HG02759 (cell line): ENCODE measurements around the gene SERPINA12.
"Not testable (repeated sequence)": the region's sequence is repeated elsewhere in the genome, so short reads cannot be mapped to it uniquely, and the experiment has no call there.

Experiments used
- ATAC-seq: cut with Tn5 transposase; IDR thresholded peaks from one replicate; pipeline ENCODE4 v1.9.1; 2021; ENCODE audit warnings: mild to moderate bottlenecking, moderate library complexity; ENCODE audit not compliant: unreplicated experiment

Gene SERPINA12

DNA sequence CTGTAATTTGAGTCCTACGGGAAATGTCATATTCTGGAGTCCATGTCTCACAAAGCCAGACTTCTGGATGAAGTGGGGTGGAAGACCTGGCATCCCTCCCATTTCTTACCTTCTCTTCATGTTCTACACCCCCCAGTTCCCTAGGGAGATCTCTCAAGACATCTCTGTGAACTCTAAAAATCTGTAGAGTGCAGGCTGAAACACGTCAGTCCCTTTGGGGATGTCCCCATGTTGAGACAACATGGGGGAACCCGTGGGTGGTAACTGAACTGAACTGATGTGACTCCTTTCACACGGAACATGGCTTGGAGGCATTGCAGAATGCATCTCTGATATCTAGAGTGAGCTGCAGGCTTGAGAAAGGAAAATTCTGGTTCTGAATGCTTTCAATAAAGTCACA lies 15.2 kb downstream of the SERPINA12 start:
- no peak for ATAC-seq

DNA sequence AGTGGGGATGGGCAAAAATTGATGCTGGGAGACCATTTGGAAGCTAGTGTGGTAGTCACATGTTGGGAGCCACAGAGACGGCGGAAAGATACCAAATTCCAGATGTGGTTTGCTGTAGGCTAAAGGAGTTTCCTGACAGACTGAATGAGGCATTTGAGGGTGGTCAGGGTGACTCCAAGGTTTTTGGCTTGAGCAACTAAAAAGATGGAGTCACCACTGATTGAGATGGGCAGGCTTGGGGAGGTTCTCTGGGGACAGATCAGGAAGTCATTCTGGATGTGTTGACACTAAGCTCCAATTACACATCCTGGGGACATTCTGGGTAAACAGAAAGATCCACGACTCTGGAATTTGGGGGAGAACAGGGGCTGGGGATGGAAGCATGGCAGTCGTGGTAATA lies 17.8 kb downstream of the SERPINA12 start:
- no peak for ATAC-seq

DNA sequence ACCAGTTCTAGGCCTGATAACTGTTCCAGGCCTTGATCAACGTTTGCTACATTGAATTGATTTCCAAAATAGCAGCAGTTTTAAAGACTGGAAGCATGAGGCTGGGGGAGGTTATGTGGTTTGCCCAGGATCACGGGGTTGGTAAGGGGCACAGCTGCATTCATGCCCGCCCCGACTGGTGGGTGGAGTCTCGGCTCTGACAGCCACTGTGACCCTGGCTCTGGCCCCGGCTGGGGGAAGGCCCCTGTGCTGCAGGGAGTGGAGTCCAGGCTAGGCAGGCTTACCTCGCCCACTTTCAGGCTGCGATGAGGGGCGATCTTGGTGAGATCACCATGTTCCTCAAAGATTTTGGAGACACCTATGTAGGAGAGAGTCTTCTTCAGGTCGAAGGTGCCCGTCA lies 19.9 kb downstream of the SERPINA12 start:
- no peak for ATAC-seq

DNA sequence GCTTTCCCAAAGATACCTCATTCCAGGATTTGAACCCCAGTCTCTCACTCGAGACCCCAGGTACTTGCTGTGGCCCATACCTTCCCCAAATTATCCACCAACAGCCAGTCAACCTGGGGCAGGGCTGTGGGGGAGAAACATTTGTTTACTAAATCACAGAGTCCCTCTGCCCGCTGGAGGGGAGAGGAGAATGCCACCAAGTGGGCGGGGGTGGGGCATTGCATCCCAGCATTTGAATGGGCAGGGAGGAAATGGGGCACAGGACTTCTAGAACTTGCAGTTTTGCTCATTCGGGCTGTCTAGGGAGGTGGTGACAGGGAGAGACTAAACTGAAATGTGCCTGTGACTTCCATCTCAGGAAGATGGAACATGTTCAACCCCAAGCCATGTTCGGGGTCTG lies 22.4 kb downstream of the SERPINA12 start:
- ATAC-seq, result no peak

DNA sequence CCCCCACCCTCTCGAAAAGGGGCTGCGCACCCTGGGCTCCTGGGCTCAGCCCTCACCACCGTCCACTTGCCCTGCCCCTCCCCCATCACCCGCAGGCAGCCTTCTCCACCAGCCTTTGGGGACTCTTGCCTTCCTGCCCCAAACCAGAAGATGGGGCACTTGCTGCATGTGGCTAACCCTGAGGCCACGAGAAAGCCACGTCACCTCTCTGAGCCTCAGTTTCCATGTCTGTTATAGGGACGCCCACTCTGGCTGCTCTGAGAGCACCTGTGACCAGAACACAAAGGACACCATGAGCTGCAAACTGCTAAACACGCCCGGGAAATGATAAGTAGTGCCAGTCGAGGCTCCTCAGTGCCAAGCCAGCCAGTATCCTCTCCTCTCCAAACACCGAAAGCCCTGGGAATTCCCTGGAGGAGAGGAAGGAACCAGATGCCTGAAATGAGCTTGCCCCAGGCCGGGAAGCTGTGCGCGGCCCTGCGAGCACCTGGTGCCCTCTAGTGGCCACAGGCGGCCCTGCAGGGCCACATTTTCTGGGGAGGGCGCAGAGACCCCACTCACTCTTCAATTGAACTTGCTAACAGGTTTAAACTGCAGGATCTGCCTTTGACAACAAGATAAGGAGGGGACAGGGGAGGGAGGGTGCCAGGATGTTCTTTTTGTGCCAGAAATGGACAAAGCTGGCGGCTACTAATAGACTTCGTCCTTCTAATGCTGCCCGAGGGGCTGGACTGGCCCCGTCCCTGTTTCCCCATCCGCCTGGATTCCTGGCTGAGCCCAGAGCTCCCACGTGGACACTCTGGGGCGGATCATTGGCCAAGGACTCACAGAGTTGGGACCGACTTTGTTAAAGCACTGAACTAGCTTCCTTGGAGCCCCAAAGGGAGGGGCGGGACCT lies 23.1 kb downstream of the SERPINA12 start:
- no peak for ATAC-seq

DNA sequence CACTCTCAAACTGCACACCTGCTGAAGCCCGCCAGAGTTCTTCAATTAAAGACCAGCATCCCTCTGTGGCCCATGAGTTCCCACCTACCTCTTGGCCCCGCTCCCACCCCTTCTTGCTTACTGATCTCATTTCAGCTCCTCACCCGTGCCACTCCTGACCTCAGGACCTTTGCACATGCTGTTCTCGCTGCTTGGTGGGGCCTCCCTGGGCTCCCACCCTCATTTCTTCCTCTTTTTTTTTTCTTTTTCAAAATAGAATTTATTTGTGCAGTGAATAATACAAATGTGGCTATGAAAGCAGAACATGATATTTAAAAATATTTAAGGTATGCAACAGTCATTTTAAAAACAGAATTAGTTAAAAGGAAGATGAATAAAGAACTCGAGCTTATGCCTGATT lies 24.8 kb downstream of the SERPINA12 start:
- no peak for ATAC-seq

DNA sequence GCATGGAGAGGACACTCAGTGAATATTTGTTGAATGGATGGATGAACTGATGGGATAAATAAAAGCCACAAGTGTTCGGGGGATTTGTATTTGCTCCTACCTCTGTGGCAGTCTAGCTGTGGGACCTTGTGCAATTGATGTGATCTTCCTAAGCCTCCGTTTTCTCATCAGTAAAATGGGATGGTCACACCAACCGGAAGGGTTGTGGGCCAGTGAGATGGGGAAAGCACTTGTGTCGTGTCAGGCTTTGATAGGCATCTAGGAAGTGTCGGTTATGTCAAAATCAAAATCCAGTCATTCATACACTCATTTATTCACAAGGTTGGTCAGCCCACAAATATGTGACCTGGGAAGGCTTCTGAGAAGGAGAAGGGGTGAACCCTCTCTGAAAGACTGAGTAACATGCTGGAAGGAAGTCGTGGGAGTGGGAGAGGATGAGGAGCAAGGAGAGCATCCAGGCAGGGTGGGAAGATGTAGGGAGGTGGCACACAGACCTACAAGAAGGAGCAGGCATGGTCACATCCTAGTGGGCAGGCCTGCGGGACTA lies 25.5 kb downstream of the SERPINA12 start:
- no peak for ATAC-seq

DNA sequence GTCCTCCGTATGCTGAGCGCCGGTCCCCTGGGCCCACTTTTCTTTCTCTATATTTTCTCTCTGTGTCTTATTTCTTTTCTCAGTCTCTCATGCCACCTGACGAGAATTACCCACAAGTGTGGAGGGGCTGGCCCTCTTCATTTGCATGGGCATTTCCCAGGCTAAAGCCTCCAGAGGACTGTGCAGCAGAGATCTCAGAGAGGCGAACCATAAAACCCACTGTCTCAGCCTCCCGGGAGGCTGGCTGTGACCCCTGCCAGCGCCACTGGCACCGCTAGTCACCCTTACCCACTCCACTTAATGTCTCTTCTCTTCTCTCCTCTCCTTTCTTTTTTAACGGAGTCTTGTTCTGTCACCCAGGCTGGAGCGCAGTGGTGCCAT lies 26.2 kb downstream of the SERPINA12 start:
- peak; percentile 68 for ATAC-seq

DNA sequence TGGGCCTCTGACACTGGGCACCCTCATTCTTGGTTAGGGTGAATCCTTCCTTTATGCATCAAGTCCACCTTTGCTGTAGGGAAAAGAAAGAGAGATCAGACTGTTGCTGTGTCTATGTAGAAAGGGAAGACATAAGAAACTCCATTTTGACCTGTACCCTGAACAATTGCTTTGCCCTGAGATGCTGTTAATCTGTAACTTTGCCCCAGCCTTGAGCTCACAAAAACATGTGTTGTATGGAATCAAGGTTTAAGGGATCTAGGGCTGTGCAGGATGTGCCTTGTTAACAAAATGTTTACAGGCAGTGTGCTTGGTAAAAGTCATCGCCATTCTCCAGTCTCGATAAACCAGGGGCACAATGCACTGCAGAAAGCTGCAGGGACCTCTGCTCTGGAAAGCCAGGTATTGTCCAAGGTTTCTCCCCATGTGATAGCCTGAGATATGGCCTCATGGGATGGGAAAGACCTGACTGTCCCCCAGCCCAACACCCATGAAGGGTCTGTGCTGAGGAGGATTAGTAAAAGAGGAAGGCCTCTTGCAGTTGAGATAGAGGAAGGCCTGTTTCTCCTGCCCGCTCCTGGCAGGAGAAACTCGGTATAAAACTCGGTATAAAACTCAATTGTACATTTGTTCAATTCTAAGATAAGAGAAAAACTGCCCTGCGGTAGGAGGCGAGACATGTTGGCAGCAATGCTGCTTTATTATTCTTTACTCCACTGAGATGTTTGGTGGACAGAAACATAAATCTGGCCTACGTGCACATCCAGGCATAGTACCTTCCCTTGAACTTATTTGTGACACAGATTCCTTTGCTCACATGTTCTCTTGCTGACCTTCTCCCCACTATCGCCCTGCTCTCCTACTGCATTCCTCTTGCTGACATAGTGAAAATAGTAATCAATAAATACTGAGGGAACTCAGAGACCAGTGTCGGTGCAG lies 26.9 kb downstream of the SERPINA12 start:
- ATAC-seq, result not testable (repeated sequence)

DNA sequence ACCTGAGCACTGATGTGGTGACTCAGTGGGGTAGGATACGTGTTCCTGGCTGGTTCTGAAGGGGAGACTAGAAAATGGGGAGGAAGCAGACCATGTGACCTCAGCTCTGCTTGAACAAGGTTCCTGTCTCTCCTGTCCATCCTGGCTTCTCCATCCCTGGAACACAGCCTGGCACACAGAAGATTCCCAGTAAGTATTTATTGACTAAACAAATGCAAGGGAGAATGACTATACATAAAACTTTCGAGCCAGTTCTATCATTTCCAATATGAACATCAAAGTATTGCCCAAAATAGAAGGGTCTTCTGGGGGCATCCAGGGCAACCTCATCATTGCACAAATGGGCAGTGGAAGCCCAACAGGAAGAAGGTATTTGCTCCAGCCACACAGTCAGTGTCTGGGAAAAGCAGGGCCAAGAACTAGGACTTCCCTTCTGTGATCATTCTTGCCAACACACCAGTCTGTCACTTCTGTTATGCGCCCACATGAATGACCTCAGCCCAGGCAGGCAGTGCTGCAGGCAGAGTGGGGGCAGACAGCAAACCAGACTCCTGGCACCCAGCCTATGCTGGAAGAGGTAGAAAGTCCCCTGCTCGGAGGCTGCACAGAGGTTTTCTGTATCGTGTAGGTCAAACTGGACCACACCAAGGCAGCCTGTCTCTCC lies 27.7 kb downstream of the SERPINA12 start:
- peak; percentile 53 for ATAC-seq

DNA sequence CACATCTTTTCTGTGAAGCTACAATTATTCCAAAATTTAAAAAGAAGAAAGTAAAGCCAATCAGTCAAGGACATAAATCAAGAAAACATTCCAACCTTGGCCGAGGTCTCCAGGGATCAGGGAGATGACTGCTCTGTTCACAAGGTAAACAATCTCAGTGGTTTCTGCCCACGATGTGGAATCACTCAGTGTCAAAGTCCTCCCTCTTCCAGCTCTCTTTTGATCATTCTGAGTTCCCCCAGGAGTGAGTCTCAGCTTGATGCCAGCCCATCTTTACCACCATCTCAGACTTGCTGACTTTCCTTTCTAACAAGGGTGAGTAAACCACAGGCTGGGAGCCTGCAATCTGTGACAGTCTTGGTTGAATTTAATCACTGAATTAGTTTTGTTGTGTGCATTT lies 28.5 kb downstream of the SERPINA12 start:
- ATAC-seq, result no peak

DNA sequence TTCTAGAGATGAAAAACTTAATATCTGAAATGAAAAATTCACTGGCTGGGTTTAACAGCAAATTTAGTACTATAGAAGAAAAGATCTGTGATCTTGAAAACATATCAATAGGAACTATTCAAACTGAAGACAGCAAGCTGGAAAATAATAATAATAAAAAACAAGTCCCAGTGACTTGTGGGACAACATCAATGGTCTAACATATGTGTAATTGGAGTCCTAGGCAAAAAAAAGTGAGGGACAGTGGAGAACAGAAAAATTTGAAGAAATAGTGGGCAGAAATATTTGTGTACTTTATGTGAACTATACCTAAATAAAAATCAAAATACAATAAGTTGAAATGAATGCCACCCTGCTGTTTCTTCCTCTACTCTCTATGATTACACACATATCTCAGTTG lies 30.8 kb downstream of the SERPINA12 start:
- ATAC-seq, result no peak

DNA sequence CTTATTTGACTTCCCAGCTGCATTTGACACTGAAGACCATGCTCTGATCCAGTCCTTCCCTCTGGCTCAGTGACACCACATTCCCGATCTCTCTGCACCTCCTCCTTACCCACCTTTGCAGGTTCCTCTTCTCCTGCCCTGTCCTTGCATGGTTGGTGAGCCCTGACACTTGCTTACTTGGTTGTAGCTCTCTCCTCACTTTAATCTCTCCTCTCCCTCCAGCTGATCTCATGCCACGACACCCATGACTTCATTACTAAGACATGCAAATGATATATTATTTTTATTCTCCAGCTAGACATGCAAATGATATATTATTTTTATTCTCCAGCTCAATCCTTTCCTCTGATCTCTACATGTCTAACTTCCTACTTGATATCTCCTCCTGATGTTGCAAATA lies 33.2 kb downstream of the SERPINA12 start, which contains the start of gene SERPINA9:
SERPINA9 (minus strand) TSS at position 175 of the 400 bp plus-strand sequence. CDS start 6,357 bp downstream, outside the sequence.
- ATAC-seq, result no peak

DNA sequence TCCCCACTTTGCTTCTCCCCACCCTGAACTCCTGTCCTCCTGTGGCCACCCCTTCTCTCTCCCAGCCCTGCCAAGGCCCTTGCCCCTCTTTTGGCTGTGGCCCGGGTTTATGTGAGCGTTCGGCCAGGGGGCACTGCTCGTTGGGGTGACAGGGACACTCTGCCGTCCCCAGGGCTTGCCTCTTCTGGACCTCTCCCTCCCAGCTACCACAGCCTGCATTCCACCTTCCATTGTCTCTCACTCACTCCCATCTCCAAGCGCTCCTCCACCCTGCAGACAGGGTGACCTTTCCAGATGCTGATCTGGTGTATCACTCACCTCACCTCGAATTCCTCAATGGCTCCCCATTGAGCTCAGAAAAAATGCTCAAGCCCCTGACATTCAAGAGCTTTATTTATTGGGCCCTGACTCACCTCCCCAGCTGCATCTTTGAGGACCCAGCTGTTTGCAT lies 34.7 kb downstream of the SERPINA12 start:
- no peak for ATAC-seq

DNA sequence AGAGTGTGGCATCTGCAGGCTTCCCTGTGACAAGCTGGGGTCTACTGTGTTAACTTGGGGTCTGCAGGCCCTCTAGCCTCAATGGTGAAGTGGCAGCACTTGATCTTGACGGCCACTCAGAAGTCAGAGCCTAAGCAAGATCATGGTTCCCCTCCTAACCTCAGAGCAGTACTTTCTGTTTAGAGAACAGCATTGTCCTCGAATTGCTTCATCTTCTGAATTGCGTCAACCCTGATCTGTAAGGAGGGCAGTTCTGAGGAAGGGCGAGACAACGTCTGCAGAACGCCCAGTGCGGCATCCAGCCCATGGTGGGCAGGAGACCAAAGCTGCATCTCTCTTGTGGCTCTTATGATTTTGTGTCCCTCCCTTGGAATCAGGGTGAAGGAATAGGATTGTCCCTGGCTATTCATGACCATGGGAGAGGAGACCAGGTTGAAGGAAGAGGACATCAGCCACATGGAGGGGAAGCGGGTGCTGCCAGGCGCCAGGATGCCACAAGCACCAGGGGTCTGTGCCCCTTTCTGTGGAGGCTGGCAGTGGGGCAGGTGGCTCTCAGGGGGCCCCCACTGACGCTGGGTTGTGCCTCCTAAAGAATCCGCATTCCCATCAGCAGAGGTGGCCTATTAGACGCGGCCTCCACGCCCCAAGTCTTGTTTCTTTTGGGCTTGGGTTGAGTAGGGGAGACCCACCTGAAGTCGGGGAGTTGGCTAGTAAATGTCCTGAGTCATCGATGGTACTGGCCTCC lies 35.4 kb downstream of the SERPINA12 start:
- no peak for ATAC-seq

DNA sequence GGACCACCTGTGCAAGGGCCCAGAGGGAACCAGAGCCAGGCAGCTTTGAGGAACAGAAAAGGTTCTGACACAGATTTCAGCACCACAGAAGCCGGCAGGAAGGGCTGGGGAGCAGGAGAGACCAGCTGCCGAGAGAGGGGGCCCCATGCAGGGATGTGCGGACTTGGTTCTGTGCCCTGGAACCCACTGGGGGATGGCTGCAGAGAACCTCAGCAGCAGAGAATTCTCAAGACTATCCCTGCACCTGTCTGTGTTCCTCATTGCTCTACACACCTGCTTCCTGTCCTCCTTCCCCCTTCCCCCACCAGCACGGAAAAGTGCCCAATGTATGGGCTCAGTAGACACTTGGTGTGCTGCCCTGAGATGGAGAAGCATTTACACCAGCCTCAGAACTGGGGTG lies 36.4 kb downstream of the SERPINA12 start:
- no peak for ATAC-seq

DNA sequence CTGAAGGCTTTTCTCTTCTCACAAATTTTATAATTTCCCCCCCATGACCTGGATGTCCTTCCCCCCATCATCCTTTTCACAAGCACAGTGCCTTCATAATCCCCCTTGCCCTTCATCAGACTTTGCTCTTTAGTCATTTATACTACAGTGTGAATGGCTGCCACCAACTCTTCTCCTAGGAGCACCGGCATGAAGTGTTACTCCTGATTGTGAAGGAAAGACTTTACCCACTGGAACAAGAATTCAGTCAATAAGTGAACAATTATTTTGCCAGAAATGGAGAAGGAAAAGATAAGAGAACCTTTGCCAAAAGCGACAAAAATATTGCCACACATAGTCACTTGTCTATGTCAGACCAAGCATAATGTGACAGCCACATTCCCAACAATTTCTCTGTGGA lies 38.2 kb downstream of the SERPINA12 start:
- ATAC-seq, result no peak

DNA sequence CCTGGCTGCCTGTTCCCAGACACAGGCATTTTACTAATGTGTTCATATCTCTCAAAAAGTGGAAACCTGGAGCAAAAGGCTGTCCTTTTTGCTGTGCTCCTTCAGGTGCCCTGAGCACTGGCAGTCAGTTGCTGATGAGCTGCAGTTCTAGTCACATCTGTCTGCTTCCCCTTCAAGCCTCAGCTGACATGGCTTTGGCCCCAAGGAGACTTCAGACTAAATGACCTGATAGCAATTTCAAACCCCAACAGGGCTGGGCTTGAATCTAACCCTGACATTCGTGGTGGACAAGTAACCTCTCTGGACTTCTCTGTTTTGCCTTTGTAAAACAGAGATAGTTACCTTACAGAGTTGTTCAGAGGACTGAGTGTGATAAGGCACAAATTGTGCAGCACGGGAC lies 39.0 kb downstream of the SERPINA12 start:
- ATAC-seq, result no peak

DNA sequence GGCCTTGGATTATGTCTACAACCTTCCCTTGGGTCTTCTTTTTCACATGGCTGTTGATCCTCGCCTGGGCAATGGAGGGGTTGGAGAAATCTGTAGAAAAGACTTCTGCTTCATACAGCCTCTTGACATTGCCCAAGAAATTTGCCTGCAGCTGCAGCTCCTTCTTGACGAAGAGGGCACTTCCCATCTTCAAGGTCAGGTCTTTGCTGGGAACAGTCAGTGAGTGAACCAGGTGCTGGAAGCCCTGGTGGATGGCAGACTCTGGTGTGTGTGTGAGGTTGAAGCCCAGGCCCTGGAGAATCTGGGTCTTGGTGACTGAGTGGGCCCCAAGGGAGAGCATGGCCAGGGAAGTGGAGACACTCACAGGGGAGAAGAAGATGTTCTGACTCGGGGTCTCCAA lies 40.0 kb downstream of the SERPINA12 start:
- no peak for ATAC-seq
